NCI-H510A (cell line): ENCODE measurements around the gene SHH.
"Not testable (repeated sequence)": the region's sequence is repeated elsewhere in the genome, so short reads cannot be mapped to it uniquely, and the experiment has no call there.

Experiments used
- DNase-seq: peaks from one replicate; lab custom pipeline; 2025; lab: John Stamatoyannopoulos, UW

The SHH gene

GRCh38 chr7:155842496-155843265 is 30.4 kb upstream of the SHH start:
- no peak for DNase-seq

DNA sequence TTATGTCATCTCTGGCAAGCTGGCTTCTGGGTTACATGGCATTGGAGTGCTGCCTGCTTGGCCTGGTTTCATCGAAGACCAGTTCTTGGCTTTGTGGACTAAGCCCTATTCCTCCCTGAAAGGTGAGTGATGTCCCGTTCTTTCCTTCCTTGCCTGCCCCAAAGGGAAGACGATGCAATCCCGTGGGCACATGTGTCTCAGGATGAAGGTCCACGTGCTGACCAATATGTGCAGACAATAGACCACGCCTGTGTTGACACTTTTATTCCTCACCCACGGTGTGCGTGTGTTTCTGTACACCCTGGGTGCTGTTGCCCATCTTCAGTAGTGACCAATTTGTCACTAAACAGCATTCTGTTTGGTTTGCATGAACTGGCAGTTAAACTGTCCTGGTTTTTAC is 28.6 kb upstream of the SHH start:
- no peak for DNase-seq

- no peak for DNase-seq
These were observed 28.1 kb upstream of the SHH start for GRCh38 chr7:155840262-155840885.

DNA sequence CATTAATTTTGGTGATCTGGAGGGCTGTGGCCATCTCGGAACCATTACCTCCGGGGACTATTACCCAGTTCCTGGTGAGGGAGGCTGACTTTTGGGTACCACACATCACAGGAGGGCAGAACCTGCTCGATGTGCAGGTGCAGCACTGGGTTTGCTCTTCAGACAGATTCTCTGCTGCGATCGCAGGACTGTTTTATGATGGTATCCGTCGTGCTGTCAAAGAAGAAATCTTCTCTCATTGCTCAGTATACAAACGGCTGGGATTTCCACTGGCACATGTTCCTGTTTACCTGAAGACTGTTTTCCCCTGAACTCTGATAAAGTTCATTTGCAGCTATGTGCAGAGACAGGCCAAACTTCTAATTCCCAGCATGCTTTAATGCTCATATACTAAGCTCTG is 27.2 kb upstream of the SHH start:
- no peak for DNase-seq

DNA sequence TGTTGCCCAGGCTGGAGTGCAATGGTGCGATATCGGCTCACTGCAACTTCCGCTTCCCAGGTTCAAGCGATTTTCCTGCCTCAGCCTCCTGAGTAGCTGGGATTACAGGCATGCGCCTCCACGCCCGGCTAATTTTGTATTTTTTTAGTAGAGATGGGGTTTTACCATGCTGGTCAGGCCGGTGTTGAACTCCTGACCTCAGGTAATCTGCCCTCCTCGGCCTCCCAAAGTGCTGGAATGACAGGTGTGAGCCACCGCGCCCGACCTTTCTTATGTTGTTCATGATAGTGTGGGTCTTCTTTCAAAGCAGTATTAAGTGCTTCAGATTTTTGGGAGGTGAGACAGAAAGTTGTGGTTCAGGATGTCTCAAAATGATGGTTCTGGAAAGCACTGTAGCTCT is 26.0 kb upstream of the SHH start:
- not testable (repeated sequence) for DNase-seq

GRCh38 chr7:155837126-155837479 is 24.8 kb upstream of the SHH start:
- DNase-seq, result no peak

- no peak for DNase-seq
These were observed 24.2 kb upstream of the SHH start for GRCh38 chr7:155836216-155837125.

- no peak for DNase-seq
These were observed 23.4 kb upstream of the SHH start for GRCh38 chr7:155835446-155836215.

- DNase-seq, result no peak
These were observed 22.3 kb upstream of the SHH start for GRCh38 chr7:155834486-155835048.

- no peak for DNase-seq
These were observed 21.4 kb upstream of the SHH start for GRCh38 chr7:155833651-155834050.

DNA sequence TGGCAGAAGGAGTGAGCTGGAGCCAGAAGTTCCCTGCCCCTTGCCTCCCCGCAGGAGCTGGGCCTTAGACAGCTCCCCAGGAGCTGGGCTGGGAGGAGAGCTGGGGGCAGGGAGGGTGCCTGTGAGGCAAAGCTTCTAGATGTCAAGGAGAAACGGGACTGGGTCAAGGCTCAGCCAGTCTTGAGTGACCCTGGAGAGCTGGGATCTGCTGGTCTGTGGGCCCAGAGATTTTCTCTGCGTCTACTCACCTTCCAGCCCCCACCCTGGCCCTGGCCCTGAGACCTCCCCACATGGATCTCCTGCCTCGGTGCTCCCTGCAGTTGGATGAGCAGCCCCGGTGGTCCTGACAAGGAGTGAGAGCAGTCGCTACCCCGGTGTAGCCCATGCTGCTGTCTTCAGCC is 20.3 kb upstream of the SHH start:
- DNase-seq, result no peak

DNA sequence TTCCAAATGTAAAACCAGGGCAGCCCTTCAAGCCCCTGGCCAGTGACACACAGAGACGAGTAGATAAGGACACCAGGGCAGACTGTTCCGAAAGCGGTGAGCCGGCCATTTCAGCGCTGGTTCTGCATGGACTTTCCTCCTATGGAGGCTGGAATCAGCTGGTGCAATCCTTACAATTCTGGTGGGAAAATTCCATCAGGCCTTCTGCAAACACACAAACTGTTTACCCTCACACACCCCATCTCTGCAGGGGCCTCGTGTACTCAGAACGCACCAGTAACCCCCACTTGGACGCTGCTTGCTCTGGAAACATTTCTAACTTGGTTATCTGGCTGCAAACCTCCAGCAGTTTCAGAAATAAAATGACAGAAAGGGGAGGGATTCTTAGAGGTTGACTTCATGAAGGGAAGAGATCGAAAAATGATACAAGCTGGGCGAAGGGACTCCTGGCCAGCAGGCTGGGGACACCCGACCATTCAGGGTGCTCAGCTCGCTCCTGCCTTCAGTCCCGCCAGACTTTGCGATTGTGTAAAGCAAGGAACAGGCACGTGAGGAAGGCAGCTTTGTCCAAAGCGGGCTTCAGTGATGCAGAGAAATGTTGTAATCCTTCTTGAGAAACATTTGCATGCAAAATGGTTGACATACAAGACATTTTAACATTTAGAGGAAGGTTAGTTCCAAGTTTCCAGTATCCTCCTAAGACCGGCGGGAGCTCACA is 19.7 kb upstream of the SHH start:
- DNase-seq, result no peak

DNA sequence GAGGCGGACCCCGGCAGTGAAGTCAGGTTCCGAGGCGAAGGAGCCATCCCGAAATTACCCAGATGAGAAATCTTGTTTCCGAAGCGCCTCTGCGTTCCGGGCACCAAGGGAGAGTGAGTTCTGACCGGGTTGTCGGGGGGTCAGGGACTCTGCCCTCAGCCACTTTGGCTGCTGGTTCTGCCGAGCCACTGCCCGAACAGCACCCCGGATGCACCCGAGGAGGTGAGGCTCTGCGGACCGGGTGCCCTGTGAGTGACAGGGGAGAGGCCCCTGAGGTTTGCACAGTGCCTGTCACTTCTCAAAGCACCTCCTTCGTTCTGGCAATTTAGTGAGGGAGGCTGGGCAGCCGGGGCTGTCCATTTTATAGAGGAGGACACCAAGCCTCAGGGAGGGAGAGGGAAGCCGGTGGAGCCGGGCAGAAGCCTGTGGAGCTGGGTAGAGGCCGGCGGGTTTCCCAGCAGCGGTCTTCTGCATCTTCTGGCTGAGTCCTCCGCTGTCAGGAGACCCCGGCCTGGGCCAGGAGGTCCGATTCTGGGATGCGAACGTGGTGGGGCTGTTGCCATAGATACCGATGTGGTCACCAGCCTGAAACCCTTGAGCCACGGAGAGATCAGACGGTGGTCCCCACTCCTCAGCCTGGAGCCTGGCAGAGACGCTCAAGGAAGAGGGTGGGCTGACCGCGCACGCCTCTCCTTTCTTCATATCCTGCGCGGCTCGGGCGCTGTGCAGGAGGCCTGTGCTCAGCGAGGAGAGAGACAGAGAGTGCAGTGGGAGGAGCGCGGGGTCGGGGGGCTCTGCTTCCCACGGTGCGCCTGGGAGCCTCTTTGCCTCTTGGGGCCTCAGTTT is 18.9 kb upstream of the SHH start:
- DNase-seq, result no peak

- no peak for DNase-seq
These were observed 17.7 kb upstream of the SHH start for GRCh38 chr7:155829796-155830470.

- no peak for DNase-seq
These were observed 13.1 kb upstream of the SHH start for GRCh38 chr7:155825336-155825735.

GRCh38 chr7:155824227-155824886 is 12.1 kb upstream of the SHH start:
- DNase-seq, result no peak

GRCh38 chr7:155821851-155822250 is 9.6 kb upstream of the SHH start:
- no peak for DNase-seq

DNA sequence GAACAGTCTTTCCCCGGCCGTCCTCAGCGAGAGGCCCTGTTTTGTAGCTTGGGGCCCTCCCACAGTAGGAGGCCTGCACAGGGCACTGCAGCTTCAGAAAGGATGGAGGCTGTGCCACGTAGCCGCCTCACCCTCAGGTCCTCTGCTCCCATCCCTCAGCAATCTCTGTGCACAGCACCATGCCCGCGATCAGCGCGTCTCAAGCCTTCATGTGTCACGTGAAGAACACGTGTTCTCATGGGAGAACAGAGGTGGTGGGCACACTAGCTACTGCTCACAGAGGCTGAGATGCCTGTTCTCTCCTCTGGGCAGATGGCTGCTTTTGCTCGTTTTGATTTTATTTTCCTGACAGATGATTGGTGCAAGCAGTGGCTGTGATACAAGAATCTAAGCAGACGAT is 8.5 kb upstream of the SHH start:
- DNase-seq, result no peak

DNA sequence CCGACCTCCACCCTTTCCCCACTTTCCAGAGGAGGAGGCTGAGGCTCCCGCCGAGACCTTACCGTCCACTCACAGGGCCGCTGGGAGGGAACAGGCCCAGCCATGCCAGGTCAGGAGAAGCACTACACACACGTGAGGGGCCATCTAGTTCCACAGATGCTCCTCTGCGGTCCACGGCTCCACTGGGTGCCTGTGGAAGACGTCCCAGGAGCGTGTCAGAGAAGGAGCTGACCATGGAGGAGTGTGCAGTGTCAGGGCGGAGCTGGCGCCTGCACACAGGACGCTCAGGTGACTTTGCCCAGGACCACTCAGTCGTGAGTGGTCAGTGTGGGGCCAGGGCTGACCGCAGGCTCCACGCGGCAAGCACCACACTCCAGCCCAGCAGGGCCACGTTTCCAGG is 8.0 kb upstream of the SHH start:
- DNase-seq, result no peak
